SHP77 (cell line): ENCODE data around the gene LRGUK.
"Not testable (repeated sequence)": the region's sequence is repeated elsewhere in the genome, so short reads cannot be mapped to it uniquely, and the experiment has no call there.

Experiments used
- DNase-seq, 2 experiments: peaks; one replicate each; lab custom pipeline; 2025; lab: John Stamatoyannopoulos, UW

The LRGUK gene, protein sequence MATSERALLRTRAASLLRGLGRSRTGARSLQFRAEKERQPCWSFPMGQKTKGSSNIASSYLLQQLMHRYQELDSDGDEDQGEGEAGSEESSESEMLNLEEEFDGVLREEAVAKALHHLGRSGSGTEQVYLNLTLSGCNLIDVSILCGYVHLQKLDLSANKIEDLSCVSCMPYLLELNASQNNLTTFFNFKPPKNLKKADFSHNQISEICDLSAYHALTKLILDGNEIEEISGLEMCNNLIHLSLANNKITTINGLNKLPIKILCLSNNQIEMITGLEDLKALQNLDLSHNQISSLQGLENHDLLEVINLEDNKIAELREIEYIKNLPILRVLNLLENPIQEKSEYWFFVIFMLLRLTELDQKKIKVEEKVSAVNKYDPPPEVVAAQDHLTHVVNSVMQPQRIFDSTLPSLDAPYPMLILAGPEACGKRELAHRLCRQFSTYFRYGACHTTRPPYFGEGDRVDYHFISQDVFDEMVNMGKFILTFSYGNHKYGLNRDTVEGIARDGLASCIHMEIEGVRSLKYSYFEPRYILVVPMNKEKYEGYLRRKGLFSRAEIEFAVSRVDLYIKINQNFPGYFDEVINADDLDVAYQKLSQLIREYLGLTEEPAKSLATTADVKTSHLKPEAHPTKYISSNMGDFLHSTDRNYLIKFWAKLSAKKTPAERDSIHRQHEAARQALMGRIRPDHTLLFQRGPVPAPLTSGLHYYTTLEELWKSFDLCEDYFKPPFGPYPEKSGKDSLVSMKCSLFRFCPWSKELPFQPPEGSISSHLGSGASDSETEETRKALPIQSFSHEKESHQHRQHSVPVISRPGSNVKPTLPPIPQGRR

DNA sequence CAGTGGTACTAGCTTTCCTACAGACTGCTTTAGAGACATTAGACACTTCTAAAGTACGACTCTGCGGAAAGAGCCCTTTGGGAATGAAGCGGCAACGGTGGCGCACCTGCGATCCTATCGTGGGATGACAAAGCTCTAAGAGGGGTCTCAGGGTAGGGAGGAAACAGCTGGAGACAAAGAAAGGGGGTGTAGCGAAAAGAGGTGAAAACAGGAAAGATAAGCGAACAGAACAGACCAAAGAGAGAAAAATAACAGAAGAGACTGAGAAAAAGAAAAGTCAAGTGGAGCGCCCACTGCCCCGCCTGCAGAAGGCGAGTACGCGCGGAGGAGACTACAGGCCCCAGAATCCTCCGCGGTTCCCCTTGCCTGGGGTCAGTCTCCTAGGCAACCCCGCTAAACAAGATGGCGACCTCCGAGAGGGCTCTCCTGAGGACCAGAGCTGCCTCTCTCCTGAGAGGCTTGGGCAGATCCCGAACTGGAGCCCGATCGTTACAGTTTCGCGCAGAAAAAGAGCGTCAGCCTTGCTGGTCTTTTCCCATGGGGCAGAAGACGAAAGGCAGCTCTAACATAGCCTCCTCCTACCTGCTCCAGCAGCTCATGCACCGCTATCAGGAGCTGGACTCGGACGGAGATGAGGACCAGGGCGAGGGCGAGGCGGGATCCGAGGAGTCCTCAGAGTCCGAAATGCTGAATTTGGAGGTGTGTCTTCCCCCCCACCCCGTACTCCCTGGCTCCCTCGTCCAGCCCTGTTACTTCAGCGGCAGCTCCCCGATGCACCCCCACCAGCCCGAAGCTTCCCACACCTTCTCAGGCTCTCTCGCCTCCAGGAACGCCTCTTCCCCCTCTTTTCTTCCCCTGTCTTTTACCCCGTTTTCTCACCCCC is at the start of gene LRGUK:
TSS of gene LRGUK (plus strand) at position 375 of the 883 bp plus-strand sequence. CDS start at position 403, 28 bp downstream.
- DNase-seq, result peak; percentile 81 to 85

DNA sequence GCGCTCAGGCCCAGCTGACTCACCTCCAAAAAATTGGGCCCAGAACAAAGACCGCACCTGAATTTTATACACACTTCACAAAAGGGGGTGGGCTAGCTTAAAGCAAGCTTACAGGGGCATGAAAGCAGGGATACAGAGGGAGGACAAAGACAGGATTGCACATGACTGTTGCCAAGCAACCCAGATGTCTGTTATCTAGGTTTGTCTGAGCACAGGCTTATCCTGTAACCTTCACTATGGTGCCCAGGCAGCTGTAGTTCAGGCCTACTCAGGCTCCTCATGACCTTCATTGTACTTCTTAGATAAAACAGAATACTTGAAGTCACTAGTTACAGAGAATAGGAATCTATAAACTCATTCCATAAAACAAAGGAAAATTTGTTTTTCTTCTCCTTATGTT is 49.6 kb upstream of the LRGUK start:
- not testable (repeated sequence) for DNase-seq

DNA sequence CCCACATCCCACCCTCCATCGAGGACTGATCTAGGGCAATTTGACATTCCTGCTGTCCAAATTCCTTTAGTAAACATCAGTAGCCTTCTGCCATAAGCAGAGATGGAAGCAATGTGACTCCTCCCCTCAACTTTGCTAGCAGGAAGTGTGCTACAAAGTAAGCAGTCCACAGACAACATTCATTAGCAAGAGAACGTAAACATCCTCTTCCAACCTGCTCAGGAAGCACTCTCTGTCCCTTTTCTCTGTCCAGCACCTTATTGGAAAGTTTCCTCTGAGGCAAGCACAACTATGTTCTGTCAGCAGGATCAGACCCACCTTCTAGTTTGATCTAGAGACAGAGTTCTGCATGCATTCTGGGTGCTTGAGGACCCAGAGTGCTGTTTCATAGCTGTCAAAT is 48.1 kb upstream of the LRGUK start:
- no peak for DNase-seq

DNA sequence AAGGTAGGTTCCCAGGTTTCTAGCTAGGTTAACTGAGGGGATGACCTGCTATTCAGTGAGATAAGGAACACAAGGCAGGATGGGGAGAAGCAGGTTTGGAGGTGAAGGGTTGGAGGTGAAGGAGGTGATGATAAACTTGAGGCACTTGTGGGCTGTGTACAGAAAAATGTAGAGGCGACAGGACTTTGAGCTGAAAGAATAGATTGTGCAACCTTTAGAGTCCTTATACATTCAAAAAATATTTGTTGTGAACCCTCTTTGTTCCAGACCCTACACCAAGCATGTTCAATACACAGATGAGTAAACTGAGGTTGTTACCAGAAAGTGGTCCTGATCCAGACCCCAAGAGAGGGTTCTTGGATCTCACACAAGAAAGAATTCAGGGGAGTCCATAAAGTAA is 45.4 kb upstream of the LRGUK start:
- no peak for DNase-seq

DNA sequence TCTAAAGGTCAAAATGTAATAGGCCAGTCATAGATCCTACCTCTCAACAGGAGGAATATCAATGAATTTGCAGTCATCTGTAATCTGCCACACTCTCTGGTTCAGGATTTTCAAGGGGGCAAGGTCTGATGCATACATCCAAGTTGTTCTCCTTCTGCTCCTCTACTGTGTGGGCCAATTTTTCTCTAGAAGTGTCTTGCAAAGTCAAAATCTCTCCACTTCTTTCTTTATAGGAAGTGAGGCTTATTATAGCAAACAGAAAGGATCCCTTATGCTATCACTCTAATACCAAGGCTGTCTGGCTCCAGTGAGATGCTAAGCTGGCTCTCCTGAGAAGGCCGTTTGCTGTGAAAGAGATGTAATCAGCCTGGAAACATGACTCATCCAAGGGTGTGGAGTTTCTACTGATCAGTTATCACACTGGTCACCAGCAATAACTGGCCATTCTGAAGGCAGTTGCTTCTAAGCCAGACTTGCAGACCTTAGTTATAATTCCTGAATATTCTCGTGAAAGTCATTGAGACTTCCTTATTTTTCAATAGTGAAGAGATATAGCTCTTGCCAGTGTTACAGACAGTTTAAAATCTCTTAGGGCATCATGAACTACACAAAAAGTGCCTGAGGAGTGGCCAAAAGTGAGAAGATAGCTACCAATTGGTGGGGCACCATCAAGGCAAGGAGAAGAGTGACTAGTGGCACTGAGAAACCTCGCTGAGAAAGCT is 43.2 kb upstream of the LRGUK start:
- no peak for DNase-seq

DNA sequence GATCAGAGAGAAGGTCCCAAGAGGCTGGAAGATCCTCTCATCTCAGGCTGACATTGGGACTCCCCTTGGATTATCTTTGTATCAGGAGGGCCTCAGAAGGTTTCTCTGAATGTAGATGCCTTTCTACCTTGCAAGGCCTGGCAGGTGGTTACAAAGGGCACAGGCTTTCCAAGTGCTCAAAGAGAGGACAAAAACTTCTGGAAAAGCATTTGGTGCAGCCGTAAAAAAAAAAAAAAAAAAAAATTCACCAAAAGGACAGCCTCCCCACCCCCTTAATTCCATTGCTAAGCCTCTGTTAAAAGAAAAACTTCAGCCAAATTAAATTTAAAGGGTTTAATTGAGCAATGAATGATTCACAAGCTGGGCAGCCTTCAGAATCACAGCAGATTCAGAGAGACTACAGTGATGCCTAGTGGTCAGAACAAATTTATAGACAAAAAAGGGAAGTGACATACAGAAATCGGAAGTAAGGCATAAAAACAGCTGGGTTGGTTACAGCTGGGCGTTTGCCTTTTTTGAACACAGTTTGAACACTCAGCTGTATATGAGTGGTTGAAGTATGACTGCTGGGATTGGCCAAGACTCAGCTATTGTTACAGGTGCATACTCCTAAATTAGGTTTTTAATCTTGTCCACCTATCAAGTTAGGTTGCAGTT is 42.5 kb upstream of the LRGUK start:
- no peak for DNase-seq

DNA sequence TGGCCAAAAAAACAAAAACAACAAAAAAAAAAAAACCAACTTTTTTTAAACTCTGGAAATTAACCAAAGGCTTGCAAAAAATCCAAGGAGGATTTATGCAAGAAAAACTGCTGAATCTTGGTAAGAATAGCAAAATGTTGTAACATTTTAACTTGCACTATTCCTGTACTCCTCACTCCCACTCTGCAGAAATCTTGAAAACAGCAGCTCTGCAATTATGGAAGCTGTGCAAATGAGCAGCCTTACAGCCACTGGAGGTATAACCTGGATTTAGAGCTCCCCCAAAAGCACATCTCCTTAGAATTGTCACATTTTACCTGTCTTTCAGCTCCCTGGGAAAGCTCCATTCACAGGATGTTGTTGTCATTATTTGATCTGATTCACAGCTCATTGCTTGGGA is 41.8 kb upstream of the LRGUK start:
- no peak for DNase-seq

DNA sequence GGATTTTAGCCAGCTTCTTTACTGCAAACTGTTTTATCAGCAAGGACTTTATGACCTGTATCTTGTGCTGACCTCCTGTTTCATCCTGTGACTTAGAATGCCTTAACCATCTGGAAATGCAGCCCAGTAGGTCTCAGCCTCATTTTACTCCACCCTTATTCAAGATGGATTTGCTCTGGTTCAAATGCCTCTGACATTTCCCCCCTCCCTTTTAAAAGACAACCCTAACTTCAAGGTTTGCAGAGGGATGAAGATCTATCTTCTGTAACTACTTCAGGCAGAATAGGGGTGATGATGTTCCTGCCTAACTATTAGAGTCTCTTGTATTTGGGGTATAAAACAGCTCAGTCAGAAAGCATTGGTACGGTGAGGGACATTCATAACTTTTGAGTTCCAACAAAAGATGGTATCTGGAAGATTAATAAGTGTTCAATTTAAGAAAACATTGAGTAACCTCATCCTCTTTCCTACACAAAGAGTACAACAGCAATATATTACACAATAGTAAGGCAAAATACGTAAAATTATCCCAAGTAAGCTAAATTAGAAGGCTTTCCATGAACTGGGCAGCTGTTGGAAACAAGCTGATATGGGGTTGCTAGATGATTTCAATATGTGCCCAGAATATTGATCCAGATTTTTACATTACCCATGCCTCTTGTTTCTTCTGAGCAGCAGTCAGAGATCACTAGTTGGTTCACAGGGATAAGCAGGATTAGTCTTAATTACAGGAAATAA is 40.0 kb upstream of the LRGUK start:
- DNase-seq, result no peak

DNA sequence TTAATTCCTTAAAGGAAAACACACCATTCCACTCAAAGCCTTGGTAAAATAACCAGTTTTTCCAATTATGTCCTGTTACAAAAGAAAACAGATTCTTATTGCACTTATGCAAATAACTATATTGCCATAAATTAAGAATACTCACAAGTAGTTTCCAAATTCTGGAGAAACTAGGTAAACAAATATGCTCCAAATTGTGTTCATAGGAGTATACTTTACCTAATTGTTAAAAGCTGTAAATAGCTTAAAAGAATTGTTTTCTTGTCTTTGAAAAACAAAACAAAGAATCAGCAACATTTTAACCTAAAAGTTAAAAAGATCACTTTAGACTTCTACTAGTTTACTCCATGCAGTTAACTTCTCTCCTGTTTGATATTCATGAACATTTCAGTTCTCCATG is 38.9 kb upstream of the LRGUK start:
- DNase-seq, result no peak

DNA sequence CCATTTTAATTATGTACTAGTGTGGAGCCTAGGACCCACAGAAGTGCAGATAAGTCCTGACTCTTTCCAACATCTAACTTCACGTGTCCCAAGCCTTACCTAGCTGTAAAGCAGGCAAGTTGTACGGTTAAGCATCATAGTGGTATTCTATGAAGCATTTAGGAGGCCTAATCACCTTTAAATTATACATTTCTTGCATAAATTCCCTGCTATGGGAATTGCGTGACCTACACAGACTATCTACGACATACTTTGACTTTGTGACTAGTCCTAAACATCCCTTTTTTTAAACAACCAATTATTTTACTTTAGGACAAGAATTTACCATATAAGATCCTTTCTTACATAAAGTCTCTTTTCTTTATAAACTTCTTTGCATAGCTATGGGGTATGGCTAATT is 37.7 kb upstream of the LRGUK start:
- no peak for DNase-seq

DNA sequence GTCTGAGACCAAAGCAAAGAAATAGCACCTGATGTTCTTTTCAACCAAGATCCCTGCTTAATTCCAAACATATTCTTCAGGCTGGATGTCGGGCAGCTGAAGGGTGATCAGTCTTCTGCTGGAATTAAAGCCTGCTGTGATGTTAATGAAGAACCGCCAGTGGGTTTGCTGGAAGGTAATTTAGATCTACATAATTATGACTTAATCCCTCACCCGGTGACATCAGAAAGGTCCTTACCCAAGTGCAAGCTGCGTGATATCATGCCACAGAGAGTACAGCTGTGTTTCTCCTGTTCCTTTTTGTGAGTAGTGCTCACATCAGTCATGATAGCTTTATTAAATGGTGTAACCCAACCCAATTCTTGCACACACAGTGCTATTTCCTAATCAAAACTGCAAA is 29.1 kb upstream of the LRGUK start:
- no peak for DNase-seq

DNA sequence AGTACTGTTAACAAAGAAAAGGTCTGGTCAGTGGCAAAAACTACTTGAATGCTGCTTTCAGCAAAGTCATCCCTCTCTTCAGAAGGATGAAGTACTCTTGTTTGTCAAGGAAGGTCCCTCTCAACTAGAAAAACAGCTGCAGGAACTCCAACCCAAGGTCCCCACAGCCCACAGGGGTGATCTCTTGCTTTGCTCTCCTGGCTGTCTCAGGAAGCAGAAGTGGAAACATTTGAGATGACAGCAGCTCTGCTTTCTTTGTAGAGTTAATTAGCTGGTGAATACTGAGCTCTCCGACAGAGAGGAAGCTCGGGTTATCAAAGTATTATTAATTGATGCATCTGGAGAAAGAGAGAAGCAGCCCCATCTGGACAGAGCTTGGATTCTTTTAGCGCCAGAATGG is 25.4 kb upstream of the LRGUK start:
- DNase-seq, result no peak

DNA sequence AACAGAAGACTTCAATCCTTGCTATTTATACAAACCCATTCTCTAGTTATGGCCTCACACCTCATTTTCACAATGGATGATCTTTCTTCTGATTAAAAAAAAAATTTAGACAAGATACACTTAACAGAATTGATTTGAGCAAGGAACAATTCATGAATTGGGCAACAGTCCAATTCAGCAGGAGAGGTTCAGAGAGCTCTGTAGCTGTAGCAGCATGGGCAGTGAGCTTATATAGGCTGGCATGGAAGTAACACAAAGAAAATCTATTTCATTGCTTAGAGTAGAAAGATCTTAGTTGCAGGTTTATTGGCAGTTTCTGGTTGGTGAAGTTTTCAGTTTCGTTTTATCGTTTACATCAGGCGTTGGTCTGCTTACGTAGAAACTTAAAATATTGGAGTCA is 23.0 kb upstream of the LRGUK start:
- no peak for DNase-seq

DNA sequence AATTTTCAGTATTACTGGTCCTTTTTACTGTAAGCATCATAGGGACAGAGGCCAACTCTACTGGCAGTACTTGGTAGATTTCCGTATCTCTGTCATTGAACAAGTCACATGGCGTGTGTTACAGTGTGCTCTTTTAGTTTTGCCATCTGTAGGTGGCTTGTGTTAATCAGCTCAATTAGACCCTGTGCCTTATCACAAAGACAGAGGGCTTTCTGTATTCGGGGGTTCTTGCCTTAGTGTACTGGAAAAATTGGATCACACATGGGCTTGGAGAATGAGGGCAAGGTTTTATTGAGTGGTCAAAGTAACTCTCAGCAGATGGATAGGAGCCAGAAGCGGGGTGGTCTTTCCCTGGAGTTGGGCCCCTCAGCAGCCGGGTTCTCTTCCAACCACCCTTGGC is 21.3 kb upstream of the LRGUK start:
- no peak for DNase-seq

DNA sequence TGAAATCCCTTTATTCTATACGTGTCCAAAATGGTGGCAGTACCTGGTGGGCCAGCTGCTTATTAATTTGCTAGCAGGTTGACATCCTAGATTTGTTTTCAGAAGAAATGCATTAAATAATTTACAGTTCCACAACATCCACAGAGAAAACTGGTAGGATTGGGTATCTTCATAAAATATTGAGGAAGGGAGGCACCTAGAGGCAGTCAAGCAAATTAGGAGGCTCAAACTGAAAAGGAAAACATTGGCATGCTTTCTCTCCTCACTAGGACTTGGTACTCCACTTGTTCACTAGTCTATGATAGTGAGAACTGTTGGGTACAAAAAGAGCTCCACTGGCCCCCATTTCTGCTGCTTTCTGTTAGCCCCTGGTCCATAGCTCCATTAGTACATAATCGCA is 18.3 kb upstream of the LRGUK start:
- no peak for DNase-seq

DNA sequence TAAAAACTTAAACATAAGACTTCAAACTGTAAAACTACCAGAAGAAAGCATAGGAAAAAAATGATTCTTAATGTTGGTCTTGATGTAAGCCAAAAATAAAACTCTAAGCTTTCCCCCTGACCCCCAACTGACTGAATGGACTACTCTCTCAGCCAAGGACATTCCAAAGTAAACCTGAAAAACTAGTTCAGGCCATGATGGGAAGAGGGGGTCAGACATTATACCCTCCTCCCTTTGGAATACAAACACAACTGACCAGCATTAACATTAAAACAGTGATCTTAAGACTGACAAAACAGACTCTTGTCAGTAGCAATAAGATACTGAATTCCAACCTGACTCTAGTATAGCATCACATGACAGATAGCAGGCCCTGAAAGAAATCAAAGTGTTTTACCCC is 13.5 kb upstream of the LRGUK start:
- DNase-seq, result no peak

DNA sequence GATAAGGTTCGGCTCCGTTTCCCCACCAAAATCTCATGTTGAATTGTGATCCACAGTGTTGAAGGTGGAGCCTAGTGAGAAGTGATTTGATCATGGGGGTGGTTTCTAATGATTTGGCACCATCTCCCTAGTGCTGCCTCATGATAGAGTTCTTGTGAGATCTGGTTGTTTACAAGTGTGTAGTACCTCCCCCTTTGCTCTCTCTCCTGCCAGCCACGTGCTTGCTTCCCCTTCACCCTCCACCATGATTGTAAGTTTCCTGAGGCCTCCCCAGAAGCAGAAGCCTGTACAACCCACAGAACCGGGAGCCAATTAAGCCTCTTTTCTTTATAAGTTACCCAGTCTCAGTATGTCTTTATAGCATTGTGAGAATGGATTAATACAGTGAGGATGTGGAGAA is 12.1 kb upstream of the LRGUK start:
- DNase-seq, result no peak

DNA sequence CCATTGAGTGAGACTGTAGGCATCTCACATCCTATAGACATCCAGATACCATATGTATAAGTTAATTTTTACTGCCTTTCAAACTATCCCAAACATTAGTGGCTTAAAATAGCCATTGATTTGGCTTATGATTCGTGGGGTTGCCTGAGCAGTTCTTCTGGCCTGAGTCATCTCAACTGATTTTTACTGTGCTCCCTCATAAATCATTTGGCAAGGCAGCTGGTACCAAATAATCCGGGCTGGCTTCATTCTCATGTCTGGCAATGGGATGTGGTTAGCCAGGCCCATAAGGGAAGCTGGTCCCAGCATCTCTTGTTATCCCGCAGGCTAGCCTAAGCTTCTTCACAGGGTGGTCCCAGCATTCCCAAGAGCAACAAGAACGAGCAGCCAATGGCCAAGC is 6.7 kb upstream of the LRGUK start:
- no peak for DNase-seq

DNA sequence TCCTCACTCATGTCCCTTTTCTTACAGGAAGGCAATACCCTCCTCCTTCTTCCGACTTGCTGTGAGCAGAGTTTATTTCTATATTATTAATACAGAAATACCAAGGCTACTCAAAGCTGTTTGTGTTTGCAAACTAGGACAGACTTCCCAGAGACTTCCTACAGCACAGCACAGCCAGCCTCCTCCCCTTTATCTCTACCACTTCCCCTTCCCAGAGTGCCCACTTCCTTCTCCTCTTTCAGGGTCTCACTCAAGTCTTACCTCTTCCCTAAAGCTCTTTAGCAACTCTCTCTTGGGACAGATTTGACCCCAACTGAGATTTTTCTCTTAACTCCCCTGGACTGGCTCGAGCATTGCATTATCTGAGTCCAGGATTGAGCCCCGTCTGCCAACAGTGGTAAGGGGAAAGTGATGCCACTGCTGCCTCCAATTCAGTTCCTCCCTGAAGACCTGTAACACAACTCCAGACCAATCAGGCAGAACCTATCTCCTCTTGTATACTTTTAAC is 5.5 kb upstream of the LRGUK start:
- DNase-seq, result no peak

DNA sequence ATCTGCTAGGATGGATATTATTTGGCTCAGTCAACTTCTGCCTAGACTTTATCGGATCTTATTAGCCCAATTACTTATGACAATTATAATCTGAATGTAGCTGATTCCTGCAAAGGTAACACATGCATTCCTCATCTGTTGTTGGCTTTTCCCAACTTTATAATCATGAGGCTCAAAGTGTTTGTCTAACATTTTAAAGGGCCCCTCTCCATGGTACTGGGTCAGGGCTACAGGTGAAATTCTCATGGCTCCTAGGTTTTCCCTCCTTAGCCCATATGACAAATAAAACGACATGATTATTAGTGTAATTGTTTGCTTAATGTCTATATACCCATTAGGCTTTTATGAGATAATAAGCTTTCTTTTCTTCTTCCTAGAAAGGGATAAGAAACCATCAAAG is 4.2 kb upstream of the LRGUK start:
- DNase-seq, result no peak
